Measurements from ENCODE around the gene KRTAP10-1.
"Not testable (repeated sequence)": the region's sequence is repeated elsewhere in the genome, so short reads cannot be mapped to it uniquely, and the experiment has no call there.

KRTAP10-1 gene

GRCh38 chr21:44569861-44570517 is 30.0 kb upstream of the KRTAP10-1 start:
- no peak for DNase-seq

GRCh38 chr21:44568667-44569556 is 28.9 kb upstream of the KRTAP10-1 start:
- DNase-seq, result peak; percentile 36

- DNase-seq, result peak; percentile 21
Observed at GRCh38 chr21:44568261-44568660, 28.3 kb upstream of the KRTAP10-1 start.

- peak; percentile 15 for DNase-seq
Observed at GRCh38 chr21:44567481-44568171, 27.6 kb upstream of the KRTAP10-1 start.

- no peak for DNase-seq
Observed at GRCh38 chr21:44566403-44566802, 26.4 kb upstream of the KRTAP10-1 start.

GRCh38 chr21:44564886-44565598 is 25.0 kb upstream of the KRTAP10-1 start:
- DNase-seq, result no peak

GRCh38 chr21:44564099-44564498 is 24.1 kb upstream of the KRTAP10-1 start:
- no peak for DNase-seq

- peak; percentile 23 for DNase-seq
Observed at GRCh38 chr21:44558695-44559094, 18.7 kb upstream of the KRTAP10-1 start, which contains the start of gene KRTAP10-3. KRTAP10-3 (minus strand) TSS chr21:44558795; CDS start chr21:44558715, 80 bp downstream.

GRCh38 chr21:44558329-44558675 is 18.3 kb upstream of the KRTAP10-1 start:
- DNase-seq, result not testable (repeated sequence)

- DNase-seq, result peak; percentile 35
Observed at GRCh38 chr21:44557491-44558328, 17.7 kb upstream of the KRTAP10-1 start.

- DNase-seq, result no peak
Observed at GRCh38 chr21:44556879-44557278, 16.9 kb upstream of the KRTAP10-1 start.

GRCh38 chr21:44555200-44555875 is 15.3 kb upstream of the KRTAP10-1 start:
- no peak for DNase-seq

GRCh38 chr21:44552681-44553080 is 12.7 kb upstream of the KRTAP10-1 start:
- no peak for DNase-seq

- DNase-seq, result no peak
Observed at GRCh38 chr21:44552136-44552535, 12.1 kb upstream of the KRTAP10-1 start.

GRCh38 chr21:44551340-44551961 is 11.5 kb upstream of the KRTAP10-1 start, which contains the start of gene KRTAP10-2:
KRTAP10-2 (minus strand) TSS chr21:44551505; CDS start chr21:44551458, 47 bp downstream.
- DNase-seq, result peak; percentile 23

GRCh38 chr21:44550807-44551206 is 10.8 kb upstream of the KRTAP10-1 start:
- peak; percentile 12 for DNase-seq

- DNase-seq, result peak; percentile 35
Observed at GRCh38 chr21:44550285-44550684, 10.3 kb upstream of the KRTAP10-1 start.

- DNase-seq, result no peak
Observed at GRCh38 chr21:44549525-44550211, 9.7 kb upstream of the KRTAP10-1 start.

GRCh38 chr21:44548922-44549321 is 8.9 kb upstream of the KRTAP10-1 start:
- DNase-seq, result no peak

- no peak for DNase-seq
Observed at GRCh38 chr21:44548381-44548780, 8.4 kb upstream of the KRTAP10-1 start.

All from right forelimb (tissue), 1 donor.